Neural cell (in vitro differentiated cells): ENCODE measurements around the gene ZBTB37. TPM values are rescaled to one million over a fixed set of nuclear protein-coding genes. Genes with fewer than 3 reads are reported as not detected.

Source experiments
- H2AFZ ChIP-seq: fragments of 200-600, 300-800 bp; sonication (generic), shearing (Covaris generic); 2 replicates; pipeline ENCODE4 v1.6.0; 2014; ENCODE audit warnings: low read depth, mild to moderate bottlenecking, antibody characterized with exemption, low read length, moderate library complexity
- H3F3A ChIP-seq: fragments of 200-600 bp; shearing (Covaris generic); 2 replicates; pipeline ENCODE4 v1.6.1; 2016; ENCODE audit warnings: mild to moderate bottlenecking, moderate library complexity, mixed read lengths, antibody characterized with exemption, low read length; ENCODE audit not compliant: insufficient read depth, poor library complexity, severe bottlenecking
- H3K27ac ChIP-seq: fragments of 200-600, 300-800 bp; sonication (generic), shearing (Covaris generic); 2 replicates; pipeline ENCODE4 v1.5.1; 2014; ENCODE audit warnings: mild to moderate bottlenecking, low read length, moderate library complexity
- H3K27me3 ChIP-seq: fragments of 300-800, 200-600 bp; sonication (generic), shearing (Covaris generic); 2 replicates; pipeline ENCODE4 v1.6.0; 2014; ENCODE audit warnings: mild to moderate bottlenecking, low read depth, low read length, moderate library complexity; ENCODE audit not compliant: insufficient read depth
- H3K36me3 ChIP-seq: fragments of 300-800, 200-600 bp; sonication (generic), shearing (Covaris generic); 2 replicates; pipeline ENCODE4 v1.5.1; 2014; ENCODE audit warnings: mild to moderate bottlenecking, antibody characterized with exemption, low read length, moderate library complexity; ENCODE audit not compliant: insufficient read depth
- H3K4me2 ChIP-seq: fragments of 300-800, 200-600 bp; sonication (generic), shearing (Covaris generic); 2 replicates; pipeline ENCODE4 v1.6.0; 2014; ENCODE audit warnings: mild to moderate bottlenecking, low read length
- H3K4me3 ChIP-seq: fragments of 300-800, 200-600 bp; sonication (generic), shearing (Covaris generic); 2 replicates; pipeline ENCODE4 v1.5.1; 2014; ENCODE audit warnings: mild to moderate bottlenecking, low read length, moderate library complexity
- H3K79me2 ChIP-seq: fragments of 200-600 bp; shearing (Covaris generic); replicated peaks from 2 replicates; pipeline ENCODE4 v1.6.0; 2014; ENCODE audit warnings: mild to moderate bottlenecking, low read length, moderate library complexity; ENCODE audit not compliant: insufficient read depth
- H3K9ac ChIP-seq: fragments of 300-800, 200-600 bp; sonication (generic), shearing (Covaris generic); 2 replicates; pipeline ENCODE4 v1.6.1; 2016; ENCODE audit warnings: mild to moderate bottlenecking, low read length, mixed read lengths
- H3K9me2 ChIP-seq: fragments of 200-600 bp; shearing (Covaris generic); 2 replicates; pipeline ENCODE4 v1.6.1; 2016; ENCODE audit warnings: mild to moderate bottlenecking, low read length, mixed read lengths; ENCODE audit not compliant: insufficient read depth
- H3K9me3 ChIP-seq: fragments of 200-600, 300-800 bp; sonication (generic), shearing (Covaris generic); 2 replicates; pipeline ENCODE4 v1.6.1; 2016; ENCODE audit warnings: mild to moderate bottlenecking, mixed run types, low read length, moderate library complexity, mixed read lengths
- H4K20me1 ChIP-seq: fragments of 200-600 bp; shearing (Covaris generic); 2 replicates; pipeline ENCODE4 v1.6.1; 2016; ENCODE audit warnings: mild to moderate bottlenecking, mixed run types; ENCODE audit not compliant: insufficient read depth
- CTCF ChIP-seq: fragments of 450-650 bp; IDR thresholded peaks from 2 replicates; pipeline ENCODE4 v1.5.1; 2014; ENCODE audit warnings: antibody characterized with exemption, mild to moderate bottlenecking, moderate library complexity; ENCODE audit not compliant: poor library complexity, severe bottlenecking
- EP300 ChIP-seq: fragments of 450-650 bp; conservative IDR thresholded peaks from 2 replicates; pipeline ENCODE4 v1.6.1; 2014; ENCODE audit warnings: antibody characterized with exemption, mild to moderate bottlenecking, moderate library complexity; ENCODE audit not compliant: poor library complexity, severe bottlenecking
- EZH2 ChIP-seq: fragments of 200-600, 300-800 bp; shearing (Covaris generic), sonication (generic); IDR thresholded peaks from 2 replicates; pipeline ENCODE4 v1.6.1; 2014; ENCODE audit warnings: antibody characterized with exemption, low read length, borderline replicate concordance, mild to moderate bottlenecking; ENCODE audit not compliant: insufficient read depth, poor library complexity, severe bottlenecking
- MXI1 ChIP-seq: fragments of 450-650 bp; conservative IDR thresholded peaks from 2 replicates; pipeline ENCODE4 v1.6.1; 2014; ENCODE audit warnings: antibody characterized with exemption, mild to moderate bottlenecking; ENCODE audit not compliant: poor library complexity, severe bottlenecking
- POLR2AphosphoS5 ChIP-seq: IDR thresholded peaks from 2 replicates; pipeline ENCODE4 v1.6.1; 2012
- RAD21 ChIP-seq: fragments of 450-650 bp; conservative IDR thresholded peaks from 2 replicates; pipeline ENCODE4 v1.6.1; 2014; ENCODE audit warnings: antibody characterized with exemption, mild to moderate bottlenecking, moderate library complexity
- SMC3 ChIP-seq: fragments of 450-650 bp; conservative IDR thresholded peaks from 2 replicates; pipeline ENCODE4 v1.6.1; 2014; ENCODE audit warnings: antibody characterized with exemption, mild to moderate bottlenecking, moderate library complexity; ENCODE audit not compliant: poor library complexity
- TAF1 ChIP-seq: IDR thresholded peaks from 2 replicates; pipeline ENCODE4 v1.6.1; 2012; ENCODE audit warnings: low read depth
- polyA minus RNA-seq: library from RNA; depleted of rRNA, polyadenylated mRNA; stranded (reverse); fragments of >200 nt; gene quantifications from 2 replicates; pipeline ENCODE4 v1.2.3, GENCODE V29; 2014
- polyA plus RNA-seq: library from polyadenylated mRNA; depleted of rRNA; stranded (reverse); fragments of >200 nt; gene quantifications from 2 replicates; pipeline ENCODE4 v1.2.3, GENCODE V29; 2014
- TF ChIP-seq, protein P1 (sequence below): IDR thresholded peaks from 2 replicates; pipeline ENCODE4 v1.6.1; 2012; ENCODE audit warnings: borderline replicate concordance

Gene ZBTB37, protein sequence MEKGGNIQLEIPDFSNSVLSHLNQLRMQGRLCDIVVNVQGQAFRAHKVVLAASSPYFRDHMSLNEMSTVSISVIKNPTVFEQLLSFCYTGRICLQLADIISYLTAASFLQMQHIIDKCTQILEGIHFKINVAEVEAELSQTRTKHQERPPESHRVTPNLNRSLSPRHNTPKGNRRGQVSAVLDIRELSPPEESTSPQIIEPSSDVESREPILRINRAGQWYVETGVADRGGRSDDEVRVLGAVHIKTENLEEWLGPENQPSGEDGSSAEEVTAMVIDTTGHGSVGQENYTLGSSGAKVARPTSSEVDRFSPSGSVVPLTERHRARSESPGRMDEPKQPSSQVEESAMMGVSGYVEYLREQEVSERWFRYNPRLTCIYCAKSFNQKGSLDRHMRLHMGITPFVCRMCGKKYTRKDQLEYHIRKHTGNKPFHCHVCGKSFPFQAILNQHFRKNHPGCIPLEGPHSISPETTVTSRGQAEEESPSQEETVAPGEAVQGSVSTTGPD
- polyA plus RNA-seq (14.3 and 14.6 TPM in 2 replicates), polyA minus RNA-seq (50.9 and 61.7 TPM in 2 replicates)

DNA sequence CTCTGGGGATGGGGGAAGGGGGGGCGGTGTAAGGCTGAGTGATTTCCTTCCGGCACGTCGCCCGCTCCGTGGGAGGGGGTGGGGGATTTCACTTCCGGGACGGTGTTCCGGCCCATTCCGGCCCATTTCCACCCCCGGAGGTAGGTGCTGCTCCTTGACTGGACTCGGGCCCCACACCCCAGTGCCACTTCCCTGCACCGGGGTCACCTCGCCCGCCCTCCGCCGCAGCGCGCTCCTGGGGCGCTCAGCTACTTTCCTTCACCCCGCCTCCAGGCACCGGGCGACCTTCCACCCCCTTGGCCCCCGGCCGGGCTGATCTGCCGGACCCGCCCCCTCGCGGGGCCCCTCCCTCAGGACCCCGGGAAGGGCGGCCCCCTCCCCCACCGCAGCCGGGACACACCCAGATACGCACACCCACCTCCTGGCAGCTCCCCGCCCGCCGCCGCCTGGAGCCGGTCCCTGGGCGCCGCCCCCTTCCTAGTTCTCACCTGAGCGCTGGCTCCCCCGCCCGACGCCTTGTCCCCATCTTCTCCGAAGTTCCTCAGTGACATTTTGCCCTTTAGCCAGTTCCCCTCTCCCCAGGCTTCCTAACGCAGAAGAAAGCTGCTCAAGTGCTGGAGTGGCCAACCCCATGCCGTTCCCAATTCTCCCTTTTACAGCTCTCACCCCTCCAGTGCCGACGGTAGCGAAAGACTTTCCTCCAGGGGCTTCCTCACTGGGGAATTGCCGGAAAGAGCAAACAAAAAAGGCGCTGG is at the start of gene ZBTB37:
Gene ZBTB37 (plus strand): TSS at position 115 of the 755 bp plus-strand sequence. CDS start 1,846 bp downstream, outside the sequence.
- Histone ChIP-seq H3K4me3 (peak within 1 kb of the TSS; percentile 93), H3K36me3 (peaks cover 6% of the 10 kb centered on the region), H3K79me2 (peaks cover 27% of the 10 kb centered on the region)

DNA sequence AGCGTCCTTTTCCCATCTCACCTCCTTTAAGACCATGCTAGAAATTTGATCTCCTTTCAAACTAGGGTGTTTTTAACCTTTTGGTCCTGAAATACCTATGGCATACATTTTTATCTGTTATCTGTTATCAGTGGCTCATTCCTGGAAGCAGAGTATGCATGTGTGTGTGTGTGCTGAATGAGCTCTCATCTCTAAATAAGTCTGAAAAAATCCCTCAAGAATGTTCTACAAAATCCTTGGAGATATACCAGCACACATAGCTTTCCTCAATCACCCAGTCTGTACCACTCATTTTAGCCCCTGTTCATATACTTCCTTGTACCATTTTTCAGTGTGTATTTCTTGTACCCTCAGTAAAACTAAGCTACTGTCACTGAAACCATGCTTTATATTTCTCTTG is 49.7 kb upstream of the ZBTB37 start:
- no peaks in the 10 kb centered on the region for H4K20me1 ChIP-seq

More for the DNA sequence above, at the start of gene ZBTB37:
- Histone ChIP-seq H3K9ac (peak within 1 kb of the TSS; percentile 95), H3K4me2 (peak within 1 kb of the TSS; percentile 54), H3K27ac (peak within 1 kb of the TSS; percentile 91), H3K9me2 (no peaks in the 10 kb centered on the region), H2AFZ (peak within 1 kb of the TSS; percentile 84), H4K20me1 (no peaks in the 10 kb centered on the region), H3F3A (peaks cover 7% of the 10 kb centered on the region), H3K27me3 (no peaks in the 10 kb centered on the region), H3K9me3 (no peaks in the 10 kb centered on the region)
- TF ChIP-seq POLR2AphosphoS5, result no peak
- TF ChIP-seq, protein P1, sequence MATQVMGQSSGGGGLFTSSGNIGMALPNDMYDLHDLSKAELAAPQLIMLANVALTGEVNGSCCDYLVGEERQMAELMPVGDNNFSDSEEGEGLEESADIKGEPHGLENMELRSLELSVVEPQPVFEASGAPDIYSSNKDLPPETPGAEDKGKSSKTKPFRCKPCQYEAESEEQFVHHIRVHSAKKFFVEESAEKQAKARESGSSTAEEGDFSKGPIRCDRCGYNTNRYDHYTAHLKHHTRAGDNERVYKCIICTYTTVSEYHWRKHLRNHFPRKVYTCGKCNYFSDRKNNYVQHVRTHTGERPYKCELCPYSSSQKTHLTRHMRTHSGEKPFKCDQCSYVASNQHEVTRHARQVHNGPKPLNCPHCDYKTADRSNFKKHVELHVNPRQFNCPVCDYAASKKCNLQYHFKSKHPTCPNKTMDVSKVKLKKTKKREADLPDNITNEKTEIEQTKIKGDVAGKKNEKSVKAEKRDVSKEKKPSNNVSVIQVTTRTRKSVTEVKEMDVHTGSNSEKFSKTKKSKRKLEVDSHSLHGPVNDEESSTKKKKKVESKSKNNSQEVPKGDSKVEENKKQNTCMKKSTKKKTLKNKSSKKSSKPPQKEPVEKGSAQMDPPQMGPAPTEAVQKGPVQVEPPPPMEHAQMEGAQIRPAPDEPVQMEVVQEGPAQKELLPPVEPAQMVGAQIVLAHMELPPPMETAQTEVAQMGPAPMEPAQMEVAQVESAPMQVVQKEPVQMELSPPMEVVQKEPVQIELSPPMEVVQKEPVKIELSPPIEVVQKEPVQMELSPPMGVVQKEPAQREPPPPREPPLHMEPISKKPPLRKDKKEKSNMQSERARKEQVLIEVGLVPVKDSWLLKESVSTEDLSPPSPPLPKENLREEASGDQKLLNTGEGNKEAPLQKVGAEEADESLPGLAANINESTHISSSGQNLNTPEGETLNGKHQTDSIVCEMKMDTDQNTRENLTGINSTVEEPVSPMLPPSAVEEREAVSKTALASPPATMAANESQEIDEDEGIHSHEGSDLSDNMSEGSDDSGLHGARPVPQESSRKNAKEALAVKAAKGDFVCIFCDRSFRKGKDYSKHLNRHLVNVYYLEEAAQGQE, result no peak
- TF ChIP-seq EZH2, result no peak
- no peak for TF ChIP-seq MXI1
- peak; percentile 14 for TF ChIP-seq RAD21
- TF ChIP-seq TAF1, result no peak
- no peak for TF ChIP-seq SMC3

More for the DNA sequence above, 49.7 kb upstream of the ZBTB37 start:
- Histone ChIP-seq H3K4me2 (no peak overlapping the region), H3K36me3 (no peaks in the 10 kb centered on the region), H3K79me2 (peaks cover 12% of the 10 kb centered on the region), H3K27me3 (no peaks in the 10 kb centered on the region), H3K4me3 (no peak overlapping the region), H3K27ac (no peak overlapping the region), H3F3A (no peaks in the 10 kb centered on the region), H3K9ac (no peak overlapping the region), H2AFZ (no peak overlapping the region), H3K9me3 (no peaks in the 10 kb centered on the region), H3K9me2 (no peaks in the 10 kb centered on the region)
- TF ChIP-seq CTCF, result no peak
- no peak for TF ChIP-seq RAD21
- TF ChIP-seq POLR2AphosphoS5, result no peak
- no peak for TF ChIP-seq TAF1
- no peak for TF ChIP-seq MXI1
- TF ChIP-seq EP300, result no peak
- no peak for TF ChIP-seq EZH2
- no peak for TF ChIP-seq SMC3
- TF ChIP-seq, protein P1, result no peak
